CD4-positive, alpha-beta T cell treated with Interleukin-21 for 1 hour (primary cell): ENCODE results near the gene NT5DC3.
"Not testable (repeated sequence)": the region's sequence is repeated elsewhere in the genome, so short reads cannot be mapped to it uniquely, and the experiment has no call there.

ENCODE experiments used
- DNase-seq: peaks from one replicate; pipeline ENCODE4 v3.0.0-alpha.2; 2020

NT5DC3 gene

GRCh38 chr12:103830730-103831320, 10.2 kb downstream of the NT5DC3 start:
- DNase-seq: no peak

GRCh38 chr12:103830025-103830725, 10.9 kb downstream of the NT5DC3 start:
- DNase-seq: no peak

GRCh38 chr12:103829092-103829491, 11.9 kb downstream of the NT5DC3 start:
- DNase-seq: no peak

- no peak for DNase-seq
These were observed 13.1 kb downstream of the NT5DC3 start for GRCh38 chr12:103827911-103828391.

- no peak for DNase-seq
These were observed 16.2 kb downstream of the NT5DC3 start for GRCh38 chr12:103824845-103825244.

- DNase-seq: no peak
These were observed 16.7 kb downstream of the NT5DC3 start for GRCh38 chr12:103824290-103824689.

GRCh38 chr12:103823871-103824270, 17.2 kb downstream of the NT5DC3 start:
- DNase-seq: no peak

- DNase-seq: no peak
These were observed 19.3 kb downstream of the NT5DC3 start for GRCh38 chr12:103821773-103822172.

GRCh38 chr12:103820881-103821489, 20.0 kb downstream of the NT5DC3 start:
- DNase-seq: no peak

GRCh38 chr12:103820361-103820760, 20.7 kb downstream of the NT5DC3 start:
- no peak for DNase-seq

- no peak for DNase-seq
These were observed 21.1 kb downstream of the NT5DC3 start for GRCh38 chr12:103819892-103820291.

- no peak for DNase-seq
These were observed 21.7 kb downstream of the NT5DC3 start for GRCh38 chr12:103819312-103819711.

- no peak for DNase-seq
These were observed 23.2 kb downstream of the NT5DC3 start for GRCh38 chr12:103817791-103818190.

GRCh38 chr12:103816663-103817062, 24.4 kb downstream of the NT5DC3 start:
- no peak for DNase-seq

- no peak for DNase-seq
These were observed 26.6 kb downstream of the NT5DC3 start for GRCh38 chr12:103814436-103814835.

GRCh38 chr12:103813949-103814348, 27.1 kb downstream of the NT5DC3 start:
- DNase-seq: no peak

GRCh38 chr12:103813426-103813825, 27.6 kb downstream of the NT5DC3 start:
- DNase-seq: no peak

- DNase-seq: no peak
These were observed 28.2 kb downstream of the NT5DC3 start for GRCh38 chr12:103812789-103813188.

GRCh38 chr12:103811791-103812190, 29.2 kb downstream of the NT5DC3 start:
- DNase-seq: no peak

- DNase-seq: no peak
These were observed 30.9 kb downstream of the NT5DC3 start for GRCh38 chr12:103810111-103810510.

- not testable (repeated sequence) for DNase-seq
These were observed 31.4 kb downstream of the NT5DC3 start for GRCh38 chr12:103809639-103810038.

- no peak for DNase-seq
These were observed 31.9 kb downstream of the NT5DC3 start for GRCh38 chr12:103809154-103809553.

GRCh38 chr12:103808239-103808880, 32.7 kb downstream of the NT5DC3 start:
- DNase-seq: no peak
